Measurements from ENCODE around the gene CABCOCO1.

DNA sequence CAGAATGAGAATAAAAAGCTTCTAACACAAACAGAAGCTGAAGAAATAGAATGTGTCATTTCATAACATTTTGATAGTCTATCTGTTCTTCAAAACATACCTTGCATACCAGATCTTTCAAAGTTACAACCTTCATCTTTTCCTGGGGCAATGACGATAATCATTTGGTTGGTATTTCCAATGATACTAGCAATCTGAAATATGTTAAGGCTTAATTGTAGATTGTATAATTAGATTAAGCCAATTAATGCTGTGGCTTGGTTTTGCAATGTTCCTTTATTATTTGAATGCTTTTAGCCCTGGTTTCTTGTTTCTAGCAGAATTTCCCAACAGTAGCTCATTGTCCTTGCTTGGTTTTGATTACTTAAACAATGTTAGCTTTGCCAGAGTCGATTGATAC, 84.6 kb downstream of the CABCOCO1 start:
- TF ChIP-seq, protein P1, sequence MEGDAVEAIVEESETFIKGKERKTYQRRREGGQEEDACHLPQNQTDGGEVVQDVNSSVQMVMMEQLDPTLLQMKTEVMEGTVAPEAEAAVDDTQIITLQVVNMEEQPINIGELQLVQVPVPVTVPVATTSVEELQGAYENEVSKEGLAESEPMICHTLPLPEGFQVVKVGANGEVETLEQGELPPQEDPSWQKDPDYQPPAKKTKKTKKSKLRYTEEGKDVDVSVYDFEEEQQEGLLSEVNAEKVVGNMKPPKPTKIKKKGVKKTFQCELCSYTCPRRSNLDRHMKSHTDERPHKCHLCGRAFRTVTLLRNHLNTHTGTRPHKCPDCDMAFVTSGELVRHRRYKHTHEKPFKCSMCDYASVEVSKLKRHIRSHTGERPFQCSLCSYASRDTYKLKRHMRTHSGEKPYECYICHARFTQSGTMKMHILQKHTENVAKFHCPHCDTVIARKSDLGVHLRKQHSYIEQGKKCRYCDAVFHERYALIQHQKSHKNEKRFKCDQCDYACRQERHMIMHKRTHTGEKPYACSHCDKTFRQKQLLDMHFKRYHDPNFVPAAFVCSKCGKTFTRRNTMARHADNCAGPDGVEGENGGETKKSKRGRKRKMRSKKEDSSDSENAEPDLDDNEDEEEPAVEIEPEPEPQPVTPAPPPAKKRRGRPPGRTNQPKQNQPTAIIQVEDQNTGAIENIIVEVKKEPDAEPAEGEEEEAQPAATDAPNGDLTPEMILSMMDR (IDR thresholded peaks at IDR 0.05; ENCODE audit: low read depth, low read length), result no peak
- no peak for TF ChIP-seq EZH2phosphoT487 (IDR thresholded peaks at IDR 0.05; ENCODE audit: low read depth)
